Keratinocyte (primary cell): ENCODE data around the gene CNGA3. TPM values are rescaled to one million over a fixed set of nuclear protein-coding genes. Genes with fewer than 3 reads are reported as not detected.
"Not testable (repeated sequence)": the region's sequence is repeated elsewhere in the genome, so short reads cannot be mapped to it uniquely, and the experiment has no call there.

Experiments
- DNase-seq: peaks from one replicate; pipeline ENCODE4 v3.0.0-alpha.2; 2011; ENCODE audit warnings: low read depth, missing footprints, low spot score
- FAIRE-seq: peaks from 2 replicates; lab custom pipeline; 2011; peaks lifted over from hg19 to GRCh38; lab: Jason Lieb, UNC
- H2AFZ ChIP-seq: 2 replicates; pipeline ENCODE4 v1.6.0; 2012; ENCODE audit warnings: low read length, control low read depth, inconsistent platforms; ENCODE audit not compliant: control insufficient read depth
- H3K27ac ChIP-seq: 2 replicates; pipeline ENCODE4 v1.5.1; 2011; ENCODE audit warnings: low read length; ENCODE audit not compliant: control insufficient read depth, insufficient read depth
- H3K27me3 ChIP-seq: 3 replicates; pipeline ENCODE4 v1.6.0; 2011; ENCODE audit warnings: low read length; ENCODE audit not compliant: control insufficient read depth, insufficient read depth; ENCODE audit errors: extremely low read depth
- H3K36me3 ChIP-seq, 2 experiments: 2 replicates in 1 of 2; 3 replicates in 1 of 2; pipeline ENCODE4 v1.5.1; 2011; ENCODE audit warnings: low read length in 2 of 2, mild to moderate bottlenecking in 1 of 2; ENCODE audit not compliant: control insufficient read depth in 2 of 2, insufficient read depth in 2 of 2; ENCODE audit errors: extremely low read depth in 1 of 2
- H3K4me1 ChIP-seq: 3 replicates; pipeline ENCODE4 v1.5.1; 2011; ENCODE audit warnings: low read length; ENCODE audit not compliant: control insufficient read depth, insufficient read depth; ENCODE audit errors: extremely low read depth
- H3K4me2 ChIP-seq: 3 replicates; pipeline ENCODE4 v1.6.0; 2011; ENCODE audit warnings: low read depth, low read length; ENCODE audit not compliant: control insufficient read depth, insufficient read depth; ENCODE audit errors: extremely low read depth
- H3K4me3 ChIP-seq, 3 experiments: fragments of 200-600 bp in 1 of 3; sonication (generic) in 1 of 3; 2 replicates in 2 of 3; 3 replicates in 1 of 3; pipeline ENCODE4 v1.5.1; 2011 to 2016; ENCODE audit warnings: low read length in 3 of 3, mild to moderate bottlenecking in 3 of 3, control low read depth in 2 of 3, inconsistent platforms in 1 of 3, low read depth in 1 of 3, mixed read lengths in 1 of 3, mixed run types in 1 of 3, moderate library complexity in 1 of 3; ENCODE audit not compliant: control insufficient read depth in 2 of 3, insufficient read depth in 2 of 3; ENCODE audit errors: extremely low read depth in 1 of 3
- H3K79me2 ChIP-seq: 2 replicates; pipeline ENCODE4 v1.6.0; 2012; ENCODE audit warnings: low read length; ENCODE audit not compliant: control insufficient read depth, insufficient read depth
- H3K9ac ChIP-seq: 3 replicates; pipeline ENCODE4 v1.6.0; 2011; ENCODE audit warnings: low read length; ENCODE audit not compliant: control insufficient read depth, insufficient read depth; ENCODE audit errors: extremely low read depth
- H3K9me1 ChIP-seq: 3 replicates; pipeline ENCODE4 v1.6.0; 2011; ENCODE audit warnings: low read length; ENCODE audit not compliant: control insufficient read depth, insufficient read depth; ENCODE audit errors: extremely low read depth
- H3K9me3 ChIP-seq: 2 replicates; pipeline ENCODE4 v1.5.1; 2012; ENCODE audit warnings: low read depth, low read length; ENCODE audit not compliant: control insufficient read depth
- H4K20me1 ChIP-seq: 3 replicates; pipeline ENCODE4 v1.6.0; 2011; ENCODE audit warnings: low read length; ENCODE audit not compliant: control insufficient read depth, insufficient read depth; ENCODE audit errors: extremely low read depth
- EZH2 ChIP-seq: IDR thresholded peaks from one replicate; pipeline ENCODE4 v1.6.1; 2012; ENCODE audit warnings: inconsistent platforms, mild to moderate bottlenecking, low read length, moderate library complexity
- dilution Hi-C: fragments of 300-500 bp; cut with MboI; formaldehyde crosslinking; loops from one replicate; pipeline ENCODE4 v1.7.0; 2020; ENCODE audit warnings: low sequenced_read_pairs; ENCODE audit not compliant: extremely low pct_ligation_motif_present
- polyA plus RNA-seq, 5 experiments: library from polyadenylated mRNA; depleted of rRNA in 3 of 5; stranded (reverse) in 3 of 5; stranded (forward) in 1 of 5; unstranded in 1 of 5; fragments of >200 nt; gene quantifications; 1 replicate in 1 of 5; 2 replicates in 3 of 5; 3 replicates in 1 of 5; pipeline versions ENCODE4 v1.2.1 to v1.2.3, GENCODE V29; 2011 to 2012; ENCODE audit warnings: missing spikeins in 2 of 5, low read depth in 1 of 5, low replicate concordance in 1 of 5
- TF ChIP-seq, protein P1 (sequence below), 3 experiments: IDR thresholded peaks in 1 of 3; conservative IDR thresholded peaks in 1 of 3; optimal IDR thresholded peaks in 1 of 3; 2 replicates in 2 of 3; 3 replicates in 1 of 3; pipeline versions ENCODE3 to v1.5.1; 2011; ENCODE audit warnings: low read length in 3 of 3, mild to moderate bottlenecking in 3 of 3, moderate library complexity in 2 of 3, control low read depth in 1 of 3, inconsistent platforms in 1 of 3; ENCODE audit not compliant: insufficient read depth in 2 of 3; ENCODE audit errors: extremely low read depth in 1 of 3

The CNGA3 gene
- polyA plus RNA-seq, 1 donor (not counting 4 experiments of a cell fraction or from before 2014, with no cell fraction given) = 0.01 TPM

DNA sequence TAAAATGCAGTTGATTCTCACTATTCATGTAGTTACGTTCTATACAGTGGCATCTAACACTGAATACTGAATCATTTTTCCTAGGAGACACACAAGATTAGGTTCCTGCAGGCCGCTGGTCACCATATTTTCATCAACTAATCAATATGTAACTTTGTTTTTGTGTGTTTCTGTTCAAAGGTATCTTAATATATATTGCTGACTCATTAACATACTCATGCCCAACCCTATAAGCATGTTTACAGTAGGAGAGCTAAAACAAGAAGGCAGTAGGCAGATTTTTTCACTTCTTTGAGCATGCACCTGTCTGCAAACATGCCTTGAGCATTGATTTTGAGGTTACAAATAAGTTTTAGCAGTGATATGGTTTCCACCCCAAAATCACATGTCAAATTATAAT is 30.3 kb upstream of the CNGA3 start:
- dilution Hi-C loops = no loop called here
- Histone ChIP-seq H3K27ac (no peak overlapping the region), H3K27me3 (peaks cover 4% of the 10 kb centered on the region), H3K9ac (no peak overlapping the region), H3K9me3 (no peaks in the 10 kb centered on the region), H3K4me3 (no peak overlapping the region), H3K36me3 (no peaks in the 10 kb centered on the region), H3K4me2 (no peak overlapping the region), H3K9me1 (no peaks in the 10 kb centered on the region), H2AFZ (no peak overlapping the region), H3K4me1 (no peaks in the 10 kb centered on the region), H3K79me2 (no peaks in the 10 kb centered on the region), H4K20me1 (no peaks in the 10 kb centered on the region)
- FAIRE-seq (no peak), DNase-seq (no peak)
- TF ChIP-seq, protein P1, sequence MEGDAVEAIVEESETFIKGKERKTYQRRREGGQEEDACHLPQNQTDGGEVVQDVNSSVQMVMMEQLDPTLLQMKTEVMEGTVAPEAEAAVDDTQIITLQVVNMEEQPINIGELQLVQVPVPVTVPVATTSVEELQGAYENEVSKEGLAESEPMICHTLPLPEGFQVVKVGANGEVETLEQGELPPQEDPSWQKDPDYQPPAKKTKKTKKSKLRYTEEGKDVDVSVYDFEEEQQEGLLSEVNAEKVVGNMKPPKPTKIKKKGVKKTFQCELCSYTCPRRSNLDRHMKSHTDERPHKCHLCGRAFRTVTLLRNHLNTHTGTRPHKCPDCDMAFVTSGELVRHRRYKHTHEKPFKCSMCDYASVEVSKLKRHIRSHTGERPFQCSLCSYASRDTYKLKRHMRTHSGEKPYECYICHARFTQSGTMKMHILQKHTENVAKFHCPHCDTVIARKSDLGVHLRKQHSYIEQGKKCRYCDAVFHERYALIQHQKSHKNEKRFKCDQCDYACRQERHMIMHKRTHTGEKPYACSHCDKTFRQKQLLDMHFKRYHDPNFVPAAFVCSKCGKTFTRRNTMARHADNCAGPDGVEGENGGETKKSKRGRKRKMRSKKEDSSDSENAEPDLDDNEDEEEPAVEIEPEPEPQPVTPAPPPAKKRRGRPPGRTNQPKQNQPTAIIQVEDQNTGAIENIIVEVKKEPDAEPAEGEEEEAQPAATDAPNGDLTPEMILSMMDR (optimal IDR thresholded peaks at IDR 0.05 in 1 of 3, IDR thresholded peaks at IDR 0.05 in 1 of 3, conservative IDR thresholded peaks at IDR 0.05 in 1 of 3; ENCODE audit: extremely low read depth in 1 of 3, insufficient read depth in 2 of 3, low read length in 3 of 3) = no peak
- no peak for TF ChIP-seq EZH2

DNA sequence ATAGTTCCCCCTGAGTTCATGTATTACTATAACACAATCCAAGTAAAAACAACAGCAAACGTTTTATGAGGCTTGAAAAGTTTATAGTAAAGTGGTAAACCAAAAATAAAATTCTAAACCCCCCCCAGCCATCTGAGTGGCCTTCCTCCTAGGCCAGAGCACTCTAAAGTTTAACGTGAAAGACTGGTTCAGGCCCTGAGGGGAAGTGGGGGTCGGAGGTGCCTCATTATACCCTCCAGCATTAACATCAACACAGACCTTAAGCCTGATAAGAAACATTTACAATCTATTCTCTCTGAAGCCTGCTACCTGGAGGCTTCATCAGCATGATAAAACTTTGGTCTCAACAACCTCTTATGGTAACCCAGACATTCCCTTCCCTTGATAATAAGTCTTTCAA is 29.0 kb upstream of the CNGA3 start:
- Histone ChIP-seq H3K9ac (no peak overlapping the region), H3K9me3 (no peaks in the 10 kb centered on the region), H2AFZ (no peak overlapping the region), H3K4me1 (no peaks in the 10 kb centered on the region), H3K36me3 (no peaks in the 10 kb centered on the region), H3K27ac (no peak overlapping the region), H3K4me2 (no peak overlapping the region), H3K27me3 (peaks cover 1% of the 10 kb centered on the region), H3K9me1 (no peaks in the 10 kb centered on the region), H3K4me3 (no peak overlapping the region), H4K20me1 (no peaks in the 10 kb centered on the region), H3K79me2 (no peaks in the 10 kb centered on the region)
- no peak for FAIRE-seq
- no peak for TF ChIP-seq EZH2
- TF ChIP-seq, protein P1 (optimal IDR thresholded peaks at IDR 0.05 in 1 of 3, IDR thresholded peaks at IDR 0.05 in 1 of 3, conservative IDR thresholded peaks at IDR 0.05 in 1 of 3; ENCODE audit: extremely low read depth in 1 of 3, insufficient read depth in 2 of 3, low read length in 3 of 3) = no peak
- no peak for DNase-seq
- dilution Hi-C loops = no loop called here

DNA sequence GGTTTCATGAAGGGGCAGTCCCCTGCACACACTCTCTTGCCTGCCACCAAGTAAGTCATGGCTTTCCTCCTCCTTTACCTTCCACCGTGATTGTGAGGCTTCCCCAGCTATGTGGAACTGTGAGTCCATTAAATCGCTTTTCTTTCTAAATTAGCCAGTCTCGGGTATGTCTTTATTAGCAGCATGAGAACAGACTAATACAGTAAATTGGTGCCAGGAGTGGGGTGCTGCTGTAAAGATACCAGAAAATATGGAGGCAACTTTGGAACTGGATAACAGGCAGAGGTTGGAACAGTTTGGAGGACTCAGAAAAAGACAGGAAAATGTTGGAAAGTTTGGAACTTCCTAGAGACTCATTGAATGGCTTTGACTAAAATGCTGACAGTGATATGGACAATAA is 26.1 kb upstream of the CNGA3 start:
- H3K4me2 ChIP-seq, H3K79me2 ChIP-seq, FAIRE-seq, H3K9me1 ChIP-seq, dilution Hi-C loops, H3K9me3 ChIP-seq, H3K36me3 ChIP-seq, H4K20me1 ChIP-seq, DNase-seq, H3K4me1 ChIP-seq, H3K27ac ChIP-seq, H3K9ac ChIP-seq, H2AFZ ChIP-seq, H3K4me3 ChIP-seq, H3K27me3 ChIP-seq: not testable (repeated sequence)
